Measurements from ENCODE around the gene ATP8A1. TPM values are rescaled to one million over a fixed set of nuclear protein-coding genes. Genes with fewer than 3 reads are reported as not detected.

Gene ATP8A1
- total and polyA plus RNA-seq, 8 donors = 21.5 to 60.9 (median 36.6) TPM

GRCh38 chr4:42607011-42607726 lies 49.7 kb downstream of the ATP8A1 start:
- intact Hi-C loops (cut with DNase I) = no loop called here
- ATAC-seq (no peak), DNase-seq (no peak)
- H3K9me3 ChIP-seq = no peaks in the 10 kb centered on the region
- H3K36me3 ChIP-seq = peaks cover 0 to 14% of the 10 kb centered on the region in 2 donors
- no peaks in the 10 kb centered on the region for H3K4me1 ChIP-seq
- H3K4me3 ChIP-seq = no peak overlapping the region
- no peak for TF ChIP-seq CTCF (IDR thresholded peaks at IDR 0.05)
- H3K27ac ChIP-seq = no peak overlapping the region
- no peaks in the 10 kb centered on the region for H3K27me3 ChIP-seq

- no peak for DNase-seq
- intact Hi-C loops (cut with DNase I) = no loop called here
- Histone ChIP-seq H3K27me3 (no peaks in the 10 kb centered on the region), H3K4me1 (no peaks in the 10 kb centered on the region), H3K36me3 (peaks cover 0 to 10% of the 10 kb centered on the region in 2 donors), H3K4me3 (no peak overlapping the region), H3K27ac (no peak overlapping the region), H3K9me3 (no peaks in the 10 kb centered on the region)
- TF ChIP-seq CTCF (IDR thresholded peaks at IDR 0.05) = no peak
- no peak for ATAC-seq
Measured at GRCh38 chr4:42605264-42605663, 51.6 kb downstream of the ATP8A1 start.

- H3K4me3 ChIP-seq = no peak overlapping the region
- H3K9me3 ChIP-seq = no peaks in the 10 kb centered on the region
- H3K4me1 ChIP-seq = no peaks in the 10 kb centered on the region
- DNase-seq (no peak), ATAC-seq (no peak)
- no peaks in the 10 kb centered on the region for H3K36me3 ChIP-seq
- intact Hi-C loops (cut with DNase I) = no loop called here
- no peak overlapping the region for H3K27ac ChIP-seq
- no peak for TF ChIP-seq CTCF (IDR thresholded peaks at IDR 0.05)
- no peaks in the 10 kb centered on the region for H3K27me3 ChIP-seq
Measured at GRCh38 chr4:42603862-42604261, 53.0 kb downstream of the ATP8A1 start.

GRCh38 chr4:42600578-42600977 lies 56.3 kb downstream of the ATP8A1 start:
- Histone ChIP-seq H3K4me3 (no peak overlapping the region), H3K27me3 (no peaks in the 10 kb centered on the region), H3K36me3 (no peaks in the 10 kb centered on the region), H3K4me1 (no peaks in the 10 kb centered on the region), H3K27ac (no peak overlapping the region), H3K9me3 (no peaks in the 10 kb centered on the region)
- no peak for ATAC-seq
- no peak for DNase-seq
- intact Hi-C loops (cut with DNase I) = no loop called here
- no peak for TF ChIP-seq CTCF (IDR thresholded peaks at IDR 0.05)

- DNase-seq (no peak), ATAC-seq (no peak)
- no peak overlapping the region for H3K27ac ChIP-seq
- H3K27me3 ChIP-seq = no peaks in the 10 kb centered on the region
- H3K4me1 ChIP-seq = no peaks in the 10 kb centered on the region
- H3K36me3 ChIP-seq = no peaks in the 10 kb centered on the region
- H3K9me3 ChIP-seq = no peaks in the 10 kb centered on the region
- no peak for TF ChIP-seq CTCF (IDR thresholded peaks at IDR 0.05)
- intact Hi-C loops (cut with DNase I) = no loop called here
- H3K4me3 ChIP-seq = no peak overlapping the region
Measured at GRCh38 chr4:42596918-42597317, 60.0 kb downstream of the ATP8A1 start.
